K562 treated with DMSO at 1 percent for 24 hours (cell line): ENCODE data around the gene KRTAP8-1. TPM values are rescaled to one million over a fixed set of nuclear protein-coding genes. Genes with fewer than 3 reads are reported as not detected.

ENCODE experiments used
- total RNA-seq: library from RNA; unstranded; fragments of 300-600 nt; gene quantifications from 2 replicates; pipeline ENCODE4 v1.2.3, GENCODE V29; 2022; ENCODE audit warnings: low read depth; ENCODE audit not compliant: insufficient read depth

The KRTAP8-1 gene, protein sequence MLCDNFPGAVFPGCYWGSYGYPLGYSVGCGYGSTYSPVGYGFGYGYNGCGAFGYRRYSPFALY
- not detected in 2 replicates for total RNA-seq

GRCh38 chr21:30813174-30813573 lies at the start of gene KRTAP8-1:
KRTAP8-1 (minus strand) TSS chr21:30813274; CDS start chr21:30813220, 54 bp downstream.

DNA sequence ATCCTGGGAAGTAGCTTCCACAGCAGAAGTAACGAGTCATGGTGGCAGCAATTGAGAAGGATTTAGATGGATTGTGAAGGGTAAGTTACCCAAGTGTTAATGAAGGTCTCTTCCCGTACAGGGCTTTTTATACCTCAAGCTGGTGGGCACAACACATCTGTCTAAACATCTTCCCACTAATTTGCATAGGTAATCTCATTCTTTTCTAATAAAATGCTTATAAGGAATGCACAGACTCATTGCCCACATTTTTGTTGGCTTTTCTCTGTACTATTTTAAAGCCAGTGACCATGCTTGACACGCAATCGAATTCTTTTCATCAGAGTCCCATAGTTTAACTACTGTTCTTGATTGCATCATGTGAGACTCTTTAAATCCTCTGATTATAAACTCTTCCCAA lies 16.6 kb upstream of the KRTAP8-1 start, which contains the start of gene KRTAP7-1:
KRTAP7-1 (minus strand) TSS at position 101 of the 400 bp plus-strand sequence; CDS start at position 40, 61 bp downstream.

Other genes with a start within 250 kb of the KRTAP8-1 start
- not detected in 2 replicates for gene KRTAP22-2, start 222.9 kb downstream of the KRTAP8-1 start, total RNA-seq
- gene KRTAP6-3, start 220.8 kb downstream of the KRTAP8-1 start, total RNA-seq, result not detected in 2 replicates
- not detected in 2 replicates for gene KRTAP6-2, start 214.4 kb downstream of the KRTAP8-1 start, total RNA-seq
- not detected in 2 replicates for gene KRTAP22-1, start 212.2 kb downstream of the KRTAP8-1 start, total RNA-seq
- gene KRTAP6-1, start 199.3 kb downstream of the KRTAP8-1 start, total RNA-seq, result not detected in 2 replicates
- not detected in 2 replicates for gene KRTAP20-1, start 196.8 kb downstream of the KRTAP8-1 start, total RNA-seq
- not detected in 2 replicates for gene KRTAP20-4, start 192.6 kb downstream of the KRTAP8-1 start, total RNA-seq
- gene KRTAP20-2, start 178.1 kb downstream of the KRTAP8-1 start, total RNA-seq, result not detected in 2 replicates
- gene KRTAP20-3, start 170.4 kb downstream of the KRTAP8-1 start, total RNA-seq, result not detected in 2 replicates
- not detected in 2 replicates for gene KRTAP21-3, start 94.5 kb downstream of the KRTAP8-1 start, total RNA-seq
- not detected in 2 replicates for gene KRTAP21-2, start 66.0 kb downstream of the KRTAP8-1 start, total RNA-seq
- gene KRTAP21-1, start 57.8 kb downstream of the KRTAP8-1 start, total RNA-seq, result not detected in 2 replicates
- gene KRTAP7-1, start 16.5 kb upstream of the KRTAP8-1 start, total RNA-seq, result not detected in 2 replicates
- not detected in 2 replicates for gene KRTAP11-1, start 68.3 kb upstream of the KRTAP8-1 start, total RNA-seq
- gene KRTAP19-8, start 225.2 kb upstream of the KRTAP8-1 start, total RNA-seq, result not detected in 2 replicates